Measurements from ENCODE around the gene KRT15. TPM values are rescaled to one million over a fixed set of nuclear protein-coding genes. Genes with fewer than 3 reads are reported as not detected.

KRT15 gene
- total and polyA plus RNA-seq, 2 of the 4 experiments (the other 2 are of a cell fraction) = 2.9 to 5.3 TPM

- Histone ChIP-seq H2BK120ac (ENCODE audit: low read depth, low read length) (no peak overlapping the region), H4K8ac (ENCODE audit: low read depth in 2 of 2, low read length in 2 of 2) (no peak overlapping the region), H4K5ac (ENCODE audit: low read depth, low read length) (no peak overlapping the region), H3K9me1 (ENCODE audit: insufficient read depth, low read length) (no peaks in the 10 kb centered on the region; the same call in 1 of the 2 replicates), H2AK5ac (ENCODE audit: low read depth, low read length) (no peak overlapping the region), H3K18ac (ENCODE audit: low read depth, low read length) (no peak overlapping the region), H3K36me3 (ENCODE audit: control insufficient read depth, insufficient read depth, low read length) (no peaks in the 10 kb centered on the region), H4K20me1 (ENCODE audit: insufficient read depth, low read length) (no peaks in the 10 kb centered on the region), H2BK5ac (ENCODE audit: low read depth, low read length, poor library complexity, severe bottlenecking) (no peak overlapping the region), H3K27ac (ENCODE audit: insufficient read depth, low read length) (no peak overlapping the region), H2AFZ (replicated peaks; ENCODE audit: low read length, poor library complexity) (no peak overlapping the region), H3K9me3 (ENCODE audit: control insufficient read depth, insufficient read depth, low read length) (no peaks in the 10 kb centered on the region), H3K23ac (ENCODE audit: low read depth, low read length) (no peak overlapping the region), H2BK20ac (ENCODE audit: low read depth, low read length) (no peak overlapping the region), H3K14ac (replicated peaks; ENCODE audit: low read depth, low read length) (no peak overlapping the region), H3K4ac (ENCODE audit: low read depth, low read length) (no peak overlapping the region), H4K91ac (ENCODE audit: insufficient read depth, low read depth, low read length) (no peak overlapping the region), H3K56ac (ENCODE audit: extremely low read depth, insufficient read depth, low read length) (no peak overlapping the region), H3K4me3 (ENCODE audit: insufficient read depth, low read depth, low read length) (no peak overlapping the region), H3K4me1 (ENCODE audit: control insufficient read depth, insufficient read depth, low read length) (no peaks in the 10 kb centered on the region), H2AK9ac (replicated peaks; ENCODE audit: low read depth, low read length, poor library complexity) (no peak overlapping the region), H3K79me1 (ENCODE audit: low read depth in 1 of 2, low read length in 2 of 2) (no peaks in the 10 kb centered on the region), H2BK15ac (ENCODE audit: low read depth, low read length) (no peak overlapping the region), H3K27me3 (ENCODE audit: control insufficient read depth, insufficient read depth, low read length) (peaks cover 48% of the 10 kb centered on the region), H3K9ac (ENCODE audit: low read depth, low read length) (no peak overlapping the region), H3K4me2 (ENCODE audit: low read depth, low read length) (no peak overlapping the region)
- no peak for TF ChIP-seq RAD21 (IDR thresholded peaks at IDR 0.05; ENCODE audit: low read length)
- dilution Hi-C loops (cut with HindIII; ENCODE audit: low sequenced_read_pairs, unreplicated experiment) (no loop called here), in situ Hi-C loops (cut with MboI; ENCODE audit: low sequenced_read_pairs) (loop anchor here (10.0 kb wide), 1 partner anchor 752 kb away; no protein-coding TSS in a partner anchor), intact Hi-C loops (cut with micrococcal nuclease) (no loop called here)
- ATAC-seq (ENCODE audit: low read depth) = no peak
- DNase-seq = no peak
- POLR2A ChIA-PET (ENCODE audit: unreplicated experiment) = no interaction called here
- 100% methylated on average over 1 of the region's 9 CpGs; no CpG with 5 or more reads in 1 of the 2 experiments for WGBS, 2 experiments (ENCODE audit: extremely low coverage in 2 of 2, insufficient read length in 1 of 2)
- no TSS peak for BruUV-seq (replicated peaks)
- CTCF ChIA-PET = interaction anchor here (1.7 kb wide), 1 partner anchor 92 kb away, joined by 7 read pairs; no protein-coding TSS in a partner anchor
Measured at GRCh38 chr17:41556931-41557330, 38.2 kb upstream of the KRT15 start.
